Left lung (tissue), 10 donors: Measurements from ENCODE around the gene KCNQ1OT1. TPM values are rescaled to one million over a fixed set of nuclear protein-coding genes. Genes with fewer than 3 reads are reported as not detected.
A peak's percentile ranks its signal among the peaks of the same experiment; 100 is the strongest.

ENCODE experiments used
- ATAC-seq: fragments of 200-7000 bp; cut with Tn5 transposase; one replicate; pipeline ENCODE4 v1.9.1; 2020; ENCODE audit warnings: moderate library complexity
- DNase-seq, 4 donors: peaks; one replicate each; pipeline ENCODE4 v3.0.0-alpha.2; 2013 to 2020
- H3K27ac ChIP-seq, 2 donors: fragments of 200-600 bp; sonication (generic) in 1 of 2; one replicate each; pipeline versions ENCODE4 v1.5.0 to v1.8.0; 2020 to 2021
- H3K27me3 ChIP-seq, 2 donors: fragments of 200-600 bp; sonication (generic) in 1 of 2; one replicate each; pipeline versions ENCODE4 v1.5.0 to v1.8.0; 2020 to 2021
- H3K36me3 ChIP-seq, 2 donors: fragments of 200-600 bp; sonication (generic) in 1 of 2; one replicate each; pipeline versions ENCODE4 v1.5.0 to v1.8.0; 2020 to 2021
- H3K4me1 ChIP-seq, 2 donors: fragments of 200-600 bp; one replicate each; pipeline ENCODE4 v1.8.0; 2021
- H3K4me3 ChIP-seq, 2 donors: fragments of 200-600 bp; sonication (generic) in 1 of 2; one replicate each; pipeline versions ENCODE4 v1.5.0 to v1.8.0; 2020 to 2021; ENCODE audit warnings: mild to moderate bottlenecking in 1 of 2
- H3K9me3 ChIP-seq, 2 donors: fragments of 200-600 bp; sonication (generic) in 1 of 2; one replicate each; pipeline versions ENCODE4 v1.5.0 to v1.8.0; 2020 to 2021
- CTCF ChIP-seq, 2 donors: fragments of 200-600 bp; sonication (generic) in 1 of 2; IDR thresholded peaks; one replicate each; pipeline versions ENCODE4 v1.5.0 to v1.8.0; 2021; ENCODE audit warnings: antibody characterized with exemption in 2 of 2
- intact Hi-C, 2 donors: fragments of 100-400 bp; cut with DNase I; formaldehyde crosslinking; loops; one replicate each; pipeline versions ENCODE4 v1.11.2 to v1.14.2; 2022
- polyA plus RNA-seq, 6 donors: library from polyadenylated mRNA; unstranded; fragments of 120-200 nt; gene quantifications; one replicate each; pipeline ENCODE4 v1.2.1, GENCODE V29; 2013; ENCODE audit not compliant: insufficient read length in 6 of 6
- total RNA-seq, 2 donors: library from RNA; stranded (reverse); fragmentation: NEBNext Ultra II Directional; extraction: Animal tissue kit (Norgen Biotek cat#: 25700); gene quantifications; one replicate each; pipeline ENCODE4 v1.2.1, GENCODE V29; 2021
- donor health status: DM: no; HTN: yes; CAD: no.
- donor health status: DM: no; HTN: no; CAD: no.

The KCNQ1OT1 gene
- total and polyA plus RNA-seq, 8 donors, result 1.9 to 2.9 (median 2.7) TPM

- H3K27ac ChIP-seq, result no peak overlapping the region
- H3K9me3 ChIP-seq, result no peaks in the 10 kb centered on the region
- no peak for ATAC-seq
- intact Hi-C loops, result no loop called here
- H3K4me1 ChIP-seq, result peaks cover 0 to 14% of the 10 kb centered on the region in 2 donors
- no peak for TF ChIP-seq CTCF (IDR thresholded peaks at IDR 0.05)
- peak in 1 of 4 donors; percentile 16 for DNase-seq
- H3K27me3 ChIP-seq, result no peaks in the 10 kb centered on the region
- no peak overlapping the region for H3K4me3 ChIP-seq
- no peaks in the 10 kb centered on the region for H3K36me3 ChIP-seq
Observed at GRCh38 chr11:2701898-2702434, 2.2 kb upstream of the KCNQ1OT1 start.

GRCh38 chr11:2701230-2701629, 1.4 kb upstream of the KCNQ1OT1 start:
- Histone ChIP-seq H3K4me1 (peaks cover 0 to 14% of the 10 kb centered on the region in 2 donors), H3K27ac (no peak overlapping the region), H3K36me3 (no peaks in the 10 kb centered on the region), H3K27me3 (no peaks in the 10 kb centered on the region), H3K9me3 (no peaks in the 10 kb centered on the region), H3K4me3 (no peak overlapping the region)
- DNase-seq, result peak in 1 of 4 donors; percentile 31
- intact Hi-C loops, result no loop called here
- no peak for TF ChIP-seq CTCF (IDR thresholded peaks at IDR 0.05)
- ATAC-seq, result no peak

DNA sequence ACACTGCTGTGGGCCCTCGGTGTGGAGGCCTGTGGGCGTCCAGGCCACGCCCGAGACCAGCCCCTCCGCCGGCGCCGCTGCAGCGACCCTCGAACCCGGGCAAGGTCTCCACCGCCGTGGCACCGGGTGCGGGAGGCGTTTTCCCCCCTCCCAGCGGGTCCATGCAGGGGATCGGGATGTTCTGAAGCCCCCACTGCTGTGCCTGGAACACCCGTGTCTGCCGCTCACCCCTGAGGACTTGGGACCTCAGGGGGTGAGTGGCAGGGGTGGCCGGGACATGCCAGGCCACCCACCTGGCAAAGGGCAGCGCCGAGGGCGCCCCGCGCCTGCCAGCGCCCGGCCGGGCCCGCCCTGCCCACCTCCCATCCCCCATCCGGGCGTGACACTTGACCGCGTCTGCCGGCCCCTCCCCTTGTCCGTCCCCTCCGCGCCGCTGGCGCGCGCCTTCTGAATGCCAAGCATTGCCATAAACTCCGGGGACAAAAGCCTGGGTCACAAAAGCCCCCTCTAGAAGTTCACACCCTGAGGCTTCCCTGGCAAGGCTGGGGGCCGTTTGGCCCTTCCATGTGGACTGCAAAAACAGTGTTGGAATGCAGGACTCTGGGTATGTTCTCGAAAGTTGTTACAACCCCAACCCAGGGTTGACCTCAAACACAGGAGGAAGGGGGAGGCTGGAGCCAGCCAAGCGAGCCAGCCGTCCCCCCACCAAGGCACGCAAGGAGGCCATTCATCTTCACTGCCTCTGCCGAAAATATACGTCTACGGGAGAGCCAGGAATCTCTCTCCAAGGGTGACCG, 819 bp upstream of the KCNQ1OT1 start:
- no peaks in the 10 kb centered on the region for H3K27me3 ChIP-seq
- H3K4me1 ChIP-seq, result peaks cover 0 to 14% of the 10 kb centered on the region in 2 donors
- H3K4me3 ChIP-seq, result peak overlapping the region; percentile 43 to 54
- TF ChIP-seq CTCF (IDR thresholded peaks at IDR 0.05), result no peak
- no peaks in the 10 kb centered on the region for H3K9me3 ChIP-seq
- ATAC-seq (peak; percentile 73), DNase-seq (peak in 3 of 4 donors; percentile 70 to 92 (median 76))
- H3K36me3 ChIP-seq, result no peaks in the 10 kb centered on the region
- peak overlapping the region; percentile 87 to 89 for H3K27ac ChIP-seq
- intact Hi-C loops, result no loop called here

DNA sequence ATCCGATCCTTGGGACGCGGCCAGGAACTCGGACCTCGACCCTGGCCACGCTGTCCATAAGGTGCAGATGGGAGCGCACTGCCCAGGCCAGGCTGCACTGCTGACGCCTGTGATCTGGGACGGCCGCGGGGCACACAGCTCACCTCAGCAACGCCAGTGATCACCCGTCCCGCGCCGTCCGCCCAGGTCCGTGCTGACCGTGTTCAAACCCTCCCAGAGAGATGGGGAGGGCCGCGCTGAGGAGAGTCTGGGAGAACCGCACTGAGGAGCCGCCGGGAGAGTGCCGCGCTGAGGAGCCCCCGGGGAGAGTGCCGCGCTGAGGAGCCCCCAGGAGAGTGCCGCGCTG, 636 bp downstream of the KCNQ1OT1 start:
- H3K9me3 ChIP-seq, result no peaks in the 10 kb centered on the region
- TF ChIP-seq CTCF (IDR thresholded peaks at IDR 0.05), result no peak
- intact Hi-C loops, result no loop called here
- ATAC-seq (peak; percentile 32), DNase-seq (peak in 2 of 4 donors; percentile 36 to 85)
- H3K4me3 ChIP-seq, result peak overlapping the region; percentile 40 to 54
- peak overlapping the region in 1 of 2 donors; percentile 87 for H3K27ac ChIP-seq
- no peaks in the 10 kb centered on the region for H3K27me3 ChIP-seq
- peaks cover 0 to 14% of the 10 kb centered on the region in 2 donors for H3K4me1 ChIP-seq
- no peaks in the 10 kb centered on the region for H3K36me3 ChIP-seq

DNA sequence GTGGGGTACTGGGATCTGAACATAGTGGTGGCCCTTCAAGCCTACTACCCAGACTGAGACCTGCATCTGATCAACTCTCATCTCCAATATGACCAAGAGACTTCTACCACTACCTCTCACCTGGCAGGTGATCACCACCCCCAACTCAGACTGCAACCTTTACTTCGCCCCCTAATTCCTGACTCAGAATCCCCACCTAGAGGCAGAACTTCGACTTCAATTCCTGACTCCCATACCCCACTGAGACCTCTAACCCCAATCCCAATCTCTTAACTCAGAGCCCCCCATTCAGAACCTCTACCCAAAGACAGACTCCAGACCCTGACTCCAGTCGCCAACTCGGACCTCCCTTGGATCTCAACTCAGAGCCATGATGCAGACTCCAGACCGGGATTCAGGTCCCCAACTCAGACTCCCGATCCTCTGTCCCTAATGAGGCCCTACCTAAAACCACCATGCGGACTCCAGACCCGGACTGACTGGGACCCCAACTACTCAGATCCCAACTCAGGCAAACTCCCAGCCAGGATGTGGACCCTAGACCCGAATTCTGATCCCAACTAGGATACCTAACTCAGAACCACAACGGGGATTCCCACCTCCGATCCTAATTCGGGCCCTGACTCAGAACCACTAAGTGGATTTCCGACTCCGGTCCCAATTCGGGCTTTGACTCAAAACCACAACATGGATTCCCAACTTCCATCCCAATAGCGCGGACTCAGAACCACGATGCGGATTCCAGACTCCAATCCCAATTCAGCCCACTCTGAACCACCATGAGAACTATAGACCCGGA, 1.2 kb downstream of the KCNQ1OT1 start:
- peak in 1 of 4 donors; percentile 4 for DNase-seq
- no peak for ATAC-seq
- no peak overlapping the region for H3K27ac ChIP-seq
- TF ChIP-seq CTCF (IDR thresholded peaks at IDR 0.05), result no peak
- H3K9me3 ChIP-seq, result no peaks in the 10 kb centered on the region
- H3K36me3 ChIP-seq, result peaks cover 0 to 5% of the 10 kb centered on the region in 2 donors
- peak overlapping the region; percentile 40 to 54 for H3K4me3 ChIP-seq
- H3K4me1 ChIP-seq, result peaks cover 0 to 14% of the 10 kb centered on the region in 2 donors
- H3K27me3 ChIP-seq, result no peaks in the 10 kb centered on the region
- intact Hi-C loops, result no loop called here
